Endothelial cell (in vitro differentiated cells): ENCODE measurements around the gene IGSF9B. TPM values are rescaled to one million over a fixed set of nuclear protein-coding genes. Genes with fewer than 3 reads are reported as not detected.

Source experiments
- DNase-seq: peaks from one replicate; pipeline ENCODE4 v3.0.0; 2021; ENCODE audit warnings: low spot score
- H3K27ac Mint-ChIP-seq: one replicate; pipeline ENCODE4 v1.8.0; 2021; ENCODE audit warnings: mixed read lengths, inconsistent platforms; ENCODE audit not compliant: unreplicated experiment
- H3K27me3 Mint-ChIP-seq: one replicate; pipeline ENCODE4 v1.8.0; 2021; ENCODE audit warnings: mild to moderate bottlenecking, moderate library complexity, mixed read lengths, inconsistent platforms; ENCODE audit not compliant: unreplicated experiment
- H3K36me3 Mint-ChIP-seq: one replicate; pipeline ENCODE4 v1.8.0; 2021; ENCODE audit warnings: mild to moderate bottlenecking, low read depth, mixed read lengths, inconsistent platforms; ENCODE audit not compliant: unreplicated experiment
- H3K4me1 Mint-ChIP-seq: one replicate; pipeline ENCODE4 v1.8.0; 2021; ENCODE audit warnings: mild to moderate bottlenecking, mixed read lengths, inconsistent platforms; ENCODE audit not compliant: unreplicated experiment
- H3K4me3 Mint-ChIP-seq: one replicate; pipeline ENCODE4 v1.8.0; 2021; ENCODE audit warnings: mild to moderate bottlenecking, mixed read lengths, inconsistent platforms; ENCODE audit not compliant: unreplicated experiment
- H3K9me3 Mint-ChIP-seq: one replicate; pipeline ENCODE4 v1.8.0; 2021; ENCODE audit warnings: mixed read lengths, inconsistent platforms; ENCODE audit not compliant: unreplicated experiment
- CTCF ChIP-seq: fragments of 200-600 bp; sonication (generic); IDR thresholded peaks from one replicate; pipeline ENCODE4 v1.5.0; 2021; ENCODE audit warnings: antibody characterized with exemption; ENCODE audit not compliant: unreplicated experiment
- total RNA-seq: library from RNA; stranded (reverse); fragmentation: NEBNext Ultra II Directional; extraction: Animal tissue kit (Norgen Biotek cat#: 25700); gene quantifications from one replicate; pipeline ENCODE4 v1.2.1, GENCODE V29; 2021; ENCODE audit not compliant: unreplicated experiment

The IGSF9B gene
- total RNA-seq, 1 donor from 2014 or later: 6.6 TPM

DNA sequence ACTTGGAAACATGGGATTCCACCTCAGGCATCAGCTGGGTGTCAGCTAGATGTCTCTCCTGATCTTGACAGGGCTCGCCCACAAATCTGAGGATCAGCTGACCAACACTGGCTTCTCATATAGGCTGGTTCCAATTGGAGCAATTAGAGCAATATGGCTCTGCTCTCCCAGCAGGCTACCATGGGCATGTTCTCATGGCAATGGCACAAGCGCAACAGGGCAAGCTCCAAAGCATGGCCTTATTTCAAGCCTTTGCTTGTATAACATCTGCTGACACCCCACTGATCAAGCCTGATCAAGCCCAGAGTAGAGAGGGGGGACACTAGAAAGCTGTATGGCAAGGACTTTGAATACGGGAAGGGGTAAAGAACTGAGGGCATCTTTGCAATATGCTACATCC, 70.7 kb downstream of the IGSF9B start:
- Mint-ChIP-seq H3K36me3 (no peaks in the 10 kb centered on the region), H3K27me3 (no peaks in the 10 kb centered on the region), H3K9me3 (no peaks in the 10 kb centered on the region)

GRCh38 chr11:133872160-133872559, 84.6 kb downstream of the IGSF9B start:
- Mint-ChIP-seq H3K36me3 (no peaks in the 10 kb centered on the region), H3K4me1 (no peaks in the 10 kb centered on the region), H3K4me3 (no peak overlapping the region), H3K9me3 (no peaks in the 10 kb centered on the region), H3K27me3 (no peaks in the 10 kb centered on the region), H3K27ac (no peak overlapping the region)
- DNase-seq: no peak
- TF ChIP-seq CTCF: no peak

More for the DNA sequence above, 70.7 kb downstream of the IGSF9B start:
- Mint-ChIP-seq H3K27ac (no peak overlapping the region), H3K4me3 (no peak overlapping the region), H3K4me1 (peaks cover 4% of the 10 kb centered on the region)
- TF ChIP-seq CTCF: no peak
- no peak for DNase-seq

GRCh38 chr11:133867456-133867855, 89.3 kb downstream of the IGSF9B start:
- H3K9me3 Mint-ChIP-seq: no peaks in the 10 kb centered on the region
- no peak for DNase-seq
- peaks cover 3% of the 10 kb centered on the region for H3K27me3 Mint-ChIP-seq
- no peaks in the 10 kb centered on the region for H3K4me1 Mint-ChIP-seq
- no peak for TF ChIP-seq CTCF
- no peak overlapping the region for H3K27ac Mint-ChIP-seq
- H3K36me3 Mint-ChIP-seq: no peaks in the 10 kb centered on the region
- H3K4me3 Mint-ChIP-seq: no peak overlapping the region

GRCh38 chr11:133865466-133865865, 91.3 kb downstream of the IGSF9B start:
- Mint-ChIP-seq H3K27me3 (peaks cover 3% of the 10 kb centered on the region), H3K4me3 (no peak overlapping the region), H3K27ac (no peak overlapping the region), H3K36me3 (no peaks in the 10 kb centered on the region), H3K9me3 (no peaks in the 10 kb centered on the region), H3K4me1 (no peaks in the 10 kb centered on the region)
- DNase-seq: no peak
- TF ChIP-seq CTCF: no peak

DNA sequence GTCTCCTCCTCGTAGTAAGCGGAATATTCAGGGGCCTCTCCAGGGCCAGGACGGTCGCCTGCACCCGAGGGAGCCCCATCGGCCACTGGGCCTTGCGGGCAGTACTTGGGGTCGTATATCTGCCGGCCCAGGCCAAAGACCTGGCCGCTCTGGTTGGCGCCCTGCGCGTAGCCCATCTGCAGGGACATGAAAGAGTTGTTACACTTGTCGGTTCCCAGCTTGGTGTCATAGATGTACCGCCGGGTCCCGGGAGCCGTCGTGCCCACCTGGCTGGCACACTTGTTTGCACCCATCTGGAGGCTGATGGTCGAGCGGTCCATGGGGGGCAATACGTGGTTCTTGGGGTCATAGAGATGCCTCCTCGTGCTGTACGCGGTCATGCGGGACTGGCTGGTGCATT, 92.0 kb downstream of the IGSF9B start:
- Mint-ChIP-seq H3K27ac (no peak overlapping the region), H3K9me3 (no peaks in the 10 kb centered on the region), H3K4me1 (no peaks in the 10 kb centered on the region), H3K36me3 (no peaks in the 10 kb centered on the region), H3K4me3 (no peak overlapping the region), H3K27me3 (peaks cover 3% of the 10 kb centered on the region)
- no peak for DNase-seq
- no peak for TF ChIP-seq CTCF
